Naive thymus-derived CD4-positive, alpha-beta T cell (primary cell): ENCODE data around the gene IHH. TPM values are rescaled to one million over a fixed set of nuclear protein-coding genes. Genes with fewer than 3 reads are reported as not detected.

Experiments used
- ATAC-seq: fragments of 150-1000 bp; cut with Tn5 transposase; 2 replicates; pipeline ENCODE4 v1.10.0; 2021; ENCODE audit warnings: mild to moderate bottlenecking, moderate library complexity
- CTCF ChIA-PET: fragments of 350-600 bp; sonication (Branson Sonifier 250); formaldehyde crosslinking; loops from one replicate; lab custom pipeline; 2021; ENCODE audit warnings: antibody characterized with exemption; lab: Charles Lee
- POLR2A ChIA-PET: fragments of 350-600 bp; sonication (Branson Sonifier 250); formaldehyde crosslinking; loops from one replicate; lab custom pipeline; 2021; ENCODE audit warnings: antibody characterized with exemption, inconsistent platforms; lab: Charles Lee
- DNase-seq, 9 donors: peaks; one replicate each; pipeline versions ENCODE4 v3.0.0 to v3.0.0-alpha.2; 2020 to 2022; ENCODE audit warnings: mixed read lengths in 1 of 9
- H3K27ac ChIP-seq: one replicate; pipeline ENCODE4 v1.7.0; 2013; ENCODE audit warnings: mild to moderate bottlenecking, low read depth, low read length, moderate library complexity
- H3K27me3 ChIP-seq, 2 donors: one replicate each; pipeline ENCODE4 v1.7.0; 2013; ENCODE audit warnings: low read length in 2 of 2, mild to moderate bottlenecking in 2 of 2, moderate library complexity in 2 of 2; ENCODE audit not compliant: control insufficient read depth in 2 of 2, insufficient read depth in 2 of 2
- H3K36me3 ChIP-seq, 3 experiments: 1 replicate in 2 of 3; 2 replicates in 1 of 3; pipeline ENCODE4 v1.7.0; 2013; ENCODE audit warnings: low read length in 3 of 3, mild to moderate bottlenecking in 3 of 3, moderate library complexity in 1 of 3; ENCODE audit not compliant: insufficient read depth in 3 of 3, control insufficient read depth in 2 of 3
- H3K4me1 ChIP-seq, 2 donors: one replicate each; pipeline ENCODE4 v1.7.0; 2013; ENCODE audit warnings: low read length in 2 of 2, mild to moderate bottlenecking in 2 of 2, moderate library complexity in 1 of 2; ENCODE audit not compliant: control insufficient read depth in 2 of 2, insufficient read depth in 2 of 2
- H3K4me3 ChIP-seq: 2 replicates; pipeline ENCODE4 v1.7.0; 2013; ENCODE audit warnings: mild to moderate bottlenecking, low read length
- H3K9me3 ChIP-seq, 3 experiments: 1 replicate in 2 of 3; 2 replicates in 1 of 3; pipeline ENCODE4 v1.7.0; 2013; ENCODE audit warnings: low read length in 3 of 3; ENCODE audit not compliant: control insufficient read depth in 2 of 3
- H3K27ac Mint-ChIP-seq, 9 donors: one replicate each; pipeline ENCODE4 v1.8.0; 2020 to 2022; ENCODE audit warnings: mixed read lengths in 9 of 9, mild to moderate bottlenecking in 8 of 9, moderate library complexity in 5 of 9, inconsistent platforms in 2 of 9
- H3K27me3 Mint-ChIP-seq, 5 donors: one replicate each; pipeline ENCODE4 v1.8.0; 2021 to 2022; ENCODE audit warnings: mixed read lengths in 5 of 5, mild to moderate bottlenecking in 1 of 5
- H3K36me3 Mint-ChIP-seq, 5 donors: one replicate each; pipeline ENCODE4 v1.8.0; 2020 to 2022; ENCODE audit warnings: mixed read lengths in 5 of 5, mild to moderate bottlenecking in 3 of 5, inconsistent platforms in 1 of 5
- H3K4me1 Mint-ChIP-seq, 7 donors: one replicate each; pipeline ENCODE4 v1.8.0; 2020 to 2022; ENCODE audit warnings: mixed read lengths in 7 of 7, mild to moderate bottlenecking in 3 of 7, inconsistent platforms in 1 of 7
- H3K4me3 Mint-ChIP-seq, 10 donors: one replicate each; pipeline ENCODE4 v1.8.0; 2020 to 2022; ENCODE audit warnings: mild to moderate bottlenecking in 10 of 10, mixed read lengths in 10 of 10, moderate library complexity in 6 of 10, inconsistent platforms in 2 of 10
- H3K9me3 Mint-ChIP-seq, 11 donors: one replicate each; pipeline ENCODE4 v1.8.0; 2020 to 2022; ENCODE audit warnings: mixed read lengths in 11 of 11, mild to moderate bottlenecking in 4 of 11, inconsistent platforms in 1 of 11, moderate library complexity in 1 of 11
- intact Hi-C, 2 donors: fragments of 100-400 bp; cut with micrococcal nuclease; formaldehyde crosslinking; loops; one replicate each; pipeline ENCODE4 v1.15.1; 2023
- polyA plus RNA-seq, 2 donors: library from polyadenylated mRNA; unstranded; fragments of 300-500 nt; fragmentation: Illumina TruSeq; gene quantifications; one replicate each; pipeline ENCODE4 v1.2.3, GENCODE V29; 2021
- total RNA-seq, 6 experiments: library from RNA in 5 of 6; stranded (reverse) in 5 of 6; gene quantifications; 1 replicate in 5 of 6; 2 replicates in 1 of 6; pipeline ENCODE4 v1.2.3 and lab custom pipeline; 2021 to 2026

IHH gene
- total RNA-seq (under 1 TPM in 2 of 5 experiments, not detected in 3; 0.17 to 0.24 TPM), polyA plus RNA-seq (not detected), total RNA-seq (lab: John Stamatoyannopoulos, UW) (not detected)

DNA sequence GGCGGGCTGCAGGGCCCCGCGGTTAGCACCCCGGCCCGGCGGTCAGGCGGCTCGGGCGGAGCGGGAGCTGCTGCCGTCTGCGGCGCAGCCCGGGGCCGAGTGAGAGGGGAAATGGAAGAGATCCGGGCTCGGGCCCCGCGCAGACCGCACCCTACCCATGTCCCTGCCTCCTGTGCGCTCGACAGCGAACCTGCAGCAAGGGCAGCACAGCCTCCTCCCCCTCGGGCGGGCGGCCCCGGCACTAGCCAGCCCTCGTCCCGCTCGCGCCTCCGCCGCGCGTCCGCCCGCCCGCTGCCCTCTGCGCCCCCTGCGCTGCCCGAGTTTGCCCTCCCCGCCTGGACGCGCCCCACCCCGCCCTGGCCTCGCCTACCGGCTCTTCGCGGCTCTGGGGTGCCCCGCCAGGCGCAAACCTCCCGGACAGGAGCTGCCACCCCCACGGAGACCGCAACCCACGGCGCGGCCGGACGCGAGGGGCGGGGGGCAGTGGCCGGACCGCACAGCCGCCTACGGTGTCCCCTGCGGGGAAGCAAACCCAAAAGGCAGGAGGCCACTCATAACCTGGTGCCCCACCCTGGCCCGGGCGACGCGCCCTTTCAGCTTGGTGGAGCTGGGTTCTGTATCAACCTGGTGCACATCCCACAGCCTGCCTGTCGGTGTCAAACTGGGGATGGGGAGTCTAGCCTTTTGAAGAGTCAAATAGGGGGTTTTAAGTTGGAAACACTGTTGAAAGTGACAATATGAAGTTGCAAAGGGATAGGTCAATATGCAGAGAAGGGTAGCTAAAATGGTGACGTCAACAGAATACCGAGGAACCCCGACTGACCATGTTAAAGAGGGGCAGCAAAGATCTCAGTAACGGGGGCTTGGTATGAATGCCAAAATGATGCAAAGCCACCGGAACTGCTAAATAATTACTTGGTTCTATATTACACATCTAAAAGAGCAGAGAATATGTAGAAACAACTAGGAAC is at the start of gene IHH:
Gene IHH, minus strand, starts transcription at position 101 of the 971 bp plus-strand sequence. CDS start 454 bp downstream, outside the sequence.
- peak; percentile 22 for ATAC-seq
- peak within 1 kb of the TSS; percentile 34 to 82 (median 63) for H3K4me3 Mint-ChIP-seq
- peaks cover 8 to 22% (median 16%) of the 10 kb centered on the region in 7 donors for H3K4me1 Mint-ChIP-seq
- DNase-seq, result no peak
- Histone ChIP-seq H3K27me3 (peaks cover 13 to 16% of the 10 kb centered on the region in 2 donors), H3K36me3 (no peaks in the 10 kb centered on the region), H3K4me3 (no peak within 1 kb of the TSS), H3K4me1 (peaks cover 3 to 27% of the 10 kb centered on the region in 2 donors), H3K9me3 (no peaks in the 10 kb centered on the region), H3K27ac (no peak within 1 kb of the TSS)
- peak within 1 kb of the TSS in 1 of 9 donors; percentile 13 for H3K27ac Mint-ChIP-seq
- peaks cover 54 to 79% (median 59%) of the 10 kb centered on the region in 5 donors for H3K27me3 Mint-ChIP-seq
- intact Hi-C loops, result no loop called here
- no peaks in the 10 kb centered on the region for H3K9me3 Mint-ChIP-seq
- ChIA-PET CTCF (interaction anchor here (1.3 kb wide), 1 partner anchor 58 kb away, joined by 5 read pairs; no protein-coding TSS in a partner anchor), POLR2A (interaction anchor here (0.5 kb wide), 1 partner anchor 166 kb away, joined by 7 read pairs; no protein-coding TSS in a partner anchor)
- H3K36me3 Mint-ChIP-seq, result peaks cover 0 to 4% (median 0%) of the 10 kb centered on the region in 5 donors

- POLR2A ChIA-PET, result interaction anchor here (0.6 kb wide), 1 partner anchor 23 kb away, joined by 4 read pairs; no protein-coding TSS in a partner anchor
- H3K4me1 ChIP-seq, result no peaks in the 10 kb centered on the region
- DNase-seq (peak; percentile 9 to 78 (median 47)), ATAC-seq (peak; percentile 92)
- H3K9me3 ChIP-seq, result no peaks in the 10 kb centered on the region
- CTCF ChIA-PET, result no interaction called here
- no peak overlapping the region for H3K4me3 ChIP-seq
- no peaks in the 10 kb centered on the region for H3K27me3 Mint-ChIP-seq
- intact Hi-C loops, result no loop called here
- H3K27ac Mint-ChIP-seq, result peak overlapping the region in 3 of 9 donors; percentile 54 to 72 (median 65)
- no peak overlapping the region for H3K27ac ChIP-seq
- H3K36me3 ChIP-seq, result no peaks in the 10 kb centered on the region
- H3K27me3 ChIP-seq, result no peaks in the 10 kb centered on the region
- H3K4me3 Mint-ChIP-seq, result no peak overlapping the region
- no peaks in the 10 kb centered on the region for H3K9me3 Mint-ChIP-seq
- H3K36me3 Mint-ChIP-seq, result peaks cover 0 to 17% (median 0%) of the 10 kb centered on the region in 5 donors
- peaks cover 10 to 70% (median 31%) of the 10 kb centered on the region in 7 donors for H3K4me1 Mint-ChIP-seq
These were observed 48.8 kb upstream of the IHH start for GRCh38 chr2:219109471-219109870.

DNA sequence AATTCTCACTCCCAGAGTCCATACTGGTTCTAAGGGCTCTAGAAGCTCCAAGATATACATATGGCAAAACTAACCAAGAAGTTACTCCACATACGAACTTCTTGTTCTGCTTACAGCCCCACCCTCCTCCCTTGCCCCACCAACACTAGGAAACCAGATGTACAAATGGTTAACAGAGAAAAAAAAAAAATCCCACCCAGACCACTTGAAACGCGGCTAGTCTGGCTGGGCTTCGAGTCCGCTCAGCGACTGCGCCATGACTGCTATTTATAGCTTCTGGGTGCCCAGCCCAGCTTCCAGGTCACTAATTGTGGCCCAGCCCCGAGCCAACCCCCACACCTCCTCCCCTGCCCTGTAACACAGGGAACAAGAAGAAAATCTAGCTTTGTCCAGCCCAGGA is 47.0 kb upstream of the IHH start:
- H3K4me3 ChIP-seq, result no peak overlapping the region
- ATAC-seq (no peak), DNase-seq (no peak)
- H3K27ac ChIP-seq, result no peak overlapping the region
- no peaks in the 10 kb centered on the region for H3K27me3 ChIP-seq
- Mint-ChIP-seq H3K36me3 (peaks cover 0 to 16% (median 0%) of the 10 kb centered on the region in 5 donors), H3K27ac (no peak overlapping the region), H3K4me3 (no peak overlapping the region), H3K4me1 (peaks cover 15 to 58% (median 30%) of the 10 kb centered on the region in 7 donors), H3K9me3 (no peaks in the 10 kb centered on the region), H3K27me3 (no peaks in the 10 kb centered on the region)
- no peaks in the 10 kb centered on the region for H3K4me1 ChIP-seq
- intact Hi-C loops, result no loop called here
- ChIA-PET POLR2A (no interaction called here), CTCF (no interaction called here)
- no peaks in the 10 kb centered on the region for H3K9me3 ChIP-seq
- no peaks in the 10 kb centered on the region for H3K36me3 ChIP-seq

DNA sequence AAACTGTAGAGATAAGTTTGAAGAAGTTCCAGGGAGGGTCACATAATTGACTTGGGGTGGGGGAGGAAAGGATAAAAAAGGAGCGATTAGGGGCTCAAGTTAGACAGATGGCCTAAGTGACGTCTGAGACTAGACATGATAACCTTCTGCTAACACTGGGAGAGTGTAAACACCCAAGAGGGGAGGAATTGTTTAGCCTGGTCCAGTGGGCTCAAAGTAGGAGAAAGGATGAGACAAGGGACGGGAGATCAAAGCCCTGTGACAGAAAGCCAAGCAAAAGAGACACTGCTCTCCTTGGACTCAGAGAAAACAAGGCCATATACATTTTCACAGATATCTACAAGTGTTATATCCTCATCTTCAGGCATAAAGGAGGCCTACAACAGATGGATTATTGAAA is 45.5 kb upstream of the IHH start:
- ATAC-seq (no peak), DNase-seq (no peak)
- Mint-ChIP-seq H3K9me3 (no peaks in the 10 kb centered on the region), H3K27ac (no peak overlapping the region), H3K27me3 (no peaks in the 10 kb centered on the region), H3K4me3 (no peak overlapping the region), H3K4me1 (peaks cover 15 to 52% (median 26%) of the 10 kb centered on the region in 7 donors), H3K36me3 (peaks cover 0 to 17% (median 6%) of the 10 kb centered on the region in 5 donors)
- Histone ChIP-seq H3K27ac (no peak overlapping the region), H3K9me3 (no peaks in the 10 kb centered on the region), H3K4me1 (no peaks in the 10 kb centered on the region), H3K27me3 (no peaks in the 10 kb centered on the region), H3K36me3 (no peaks in the 10 kb centered on the region), H3K4me3 (no peak overlapping the region)
- CTCF ChIA-PET, result no interaction called here
- POLR2A ChIA-PET, result no interaction called here
- intact Hi-C loops, result no loop called here

DNA sequence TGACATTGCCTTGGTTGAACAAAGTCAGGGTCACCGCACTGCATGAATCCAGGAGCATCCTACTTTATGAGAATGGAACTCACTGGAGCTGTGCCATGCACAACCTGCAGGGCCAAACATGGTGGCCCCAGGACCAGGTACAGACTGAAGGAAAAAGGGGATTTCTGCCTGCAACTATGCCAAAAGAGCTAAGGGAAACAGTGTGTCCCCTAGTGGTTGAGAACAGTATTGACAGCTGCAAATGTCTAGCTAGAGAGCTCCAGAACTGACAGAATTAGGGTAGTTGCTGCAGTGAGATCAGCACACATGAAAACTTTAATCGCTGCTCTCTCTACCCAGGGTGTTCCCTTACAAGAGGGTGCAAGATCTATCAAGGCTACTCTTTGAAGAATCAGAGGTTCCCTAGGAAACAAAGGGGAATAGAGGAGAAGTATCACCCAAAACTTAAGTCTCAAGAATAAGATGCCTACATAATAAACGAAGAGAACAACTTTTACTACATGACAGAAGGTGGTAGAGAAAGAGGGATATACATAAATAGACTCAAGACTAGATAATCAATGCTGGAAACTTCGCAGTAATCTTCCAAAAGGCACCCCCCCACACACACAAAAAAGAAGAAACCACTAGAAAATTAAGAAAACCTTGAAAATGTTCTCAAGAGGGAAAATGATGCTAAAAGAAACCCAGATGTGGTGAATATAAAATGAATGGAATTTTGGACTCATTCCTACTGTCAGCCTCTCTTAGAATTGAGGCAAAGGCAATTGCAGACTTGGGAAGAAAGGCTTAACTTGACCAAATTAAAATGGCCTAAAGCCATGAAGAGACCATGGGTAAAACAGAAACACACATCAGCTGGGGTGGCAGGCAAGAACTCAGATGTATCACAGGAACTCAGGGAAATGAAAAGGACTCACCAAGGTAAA is 43.6 kb upstream of the IHH start:
- Mint-ChIP-seq H3K27ac (peak overlapping the region in 1 of 9 donors; percentile 14), H3K27me3 (no peaks in the 10 kb centered on the region), H3K4me1 (peaks cover 11 to 36% (median 24%) of the 10 kb centered on the region in 7 donors), H3K9me3 (no peaks in the 10 kb centered on the region), H3K36me3 (peaks cover 0 to 11% (median 6%) of the 10 kb centered on the region in 5 donors), H3K4me3 (no peak overlapping the region)
- Histone ChIP-seq H3K27ac (no peak overlapping the region), H3K36me3 (no peaks in the 10 kb centered on the region), H3K9me3 (no peaks in the 10 kb centered on the region), H3K4me3 (no peak overlapping the region), H3K4me1 (no peaks in the 10 kb centered on the region), H3K27me3 (no peaks in the 10 kb centered on the region)
- intact Hi-C loops, result loop anchor here in 1 of 2 donors (5.0 kb wide), 1 partner anchor 47 kb away; no protein-coding TSS in a partner anchor
- DNase-seq (peak in 2 of 9 donors; percentile 2 to 3), ATAC-seq (peak; percentile 79)
- ChIA-PET CTCF (interaction anchor here (0.7 to 1.3 kb wide), 3 partner anchors 15 to 1018 kb away, joined by 3 to 8 read pairs (median 3); no protein-coding TSS in a partner anchor), POLR2A (no interaction called here)

DNA sequence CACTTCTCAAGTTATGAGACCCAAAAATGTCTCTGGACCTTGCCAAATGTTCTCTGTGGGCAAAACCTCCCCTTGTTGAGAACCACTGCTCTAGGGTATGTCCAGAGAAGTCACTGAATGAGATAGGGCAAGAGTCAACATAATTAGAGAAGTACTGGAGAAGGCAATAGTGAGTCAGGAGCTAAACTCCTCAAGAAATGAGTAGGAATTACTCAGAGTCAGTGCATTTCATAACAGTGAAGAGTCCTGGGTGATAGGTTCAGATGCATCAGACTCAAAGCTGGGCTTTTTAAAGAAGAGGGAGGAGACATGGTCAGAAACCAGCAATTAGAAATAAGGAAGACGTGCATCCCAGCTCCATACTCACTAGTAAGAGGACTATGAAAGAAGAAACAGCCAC is 38.6 kb upstream of the IHH start:
- Histone ChIP-seq H3K36me3 (peaks cover 0 to 7% (median 0%) of the 10 kb centered on the region in 3 experiments), H3K4me3 (no peak overlapping the region), H3K27ac (no peak overlapping the region), H3K9me3 (no peaks in the 10 kb centered on the region), H3K27me3 (no peaks in the 10 kb centered on the region), H3K4me1 (no peaks in the 10 kb centered on the region)
- ChIA-PET POLR2A (no interaction called here), CTCF (no interaction called here)
- H3K27me3 Mint-ChIP-seq, result no peaks in the 10 kb centered on the region
- no peak overlapping the region for H3K4me3 Mint-ChIP-seq
- DNase-seq, result no peak
- H3K36me3 Mint-ChIP-seq, result peaks cover 0 to 13% (median 6%) of the 10 kb centered on the region in 5 donors
- peaks cover 0 to 4% (median 2%) of the 10 kb centered on the region in 7 donors for H3K4me1 Mint-ChIP-seq
- no peak for ATAC-seq
- H3K27ac Mint-ChIP-seq, result no peak overlapping the region
- H3K9me3 Mint-ChIP-seq, result no peaks in the 10 kb centered on the region
- intact Hi-C loops, result no loop called here
